HFF-Myc (cell line): ENCODE results near the gene EPHB4.

Experiments
- DNase-seq: peaks from one replicate; pipeline ENCODE4 v3.0.0-alpha.2; 2011; ENCODE audit warnings: low read depth; ENCODE audit errors: extremely low read depth
- H3K4me3 ChIP-seq: replicated peaks from 2 replicates; pipeline ENCODE4 v1.5.1; 2011; ENCODE audit warnings: low read depth, mild to moderate bottlenecking, control low read depth, low read length
- TF ChIP-seq, protein P1 (sequence below): IDR thresholded peaks from 2 replicates; pipeline ENCODE4 v1.5.1; 2012; ENCODE audit warnings: mild to moderate bottlenecking, low read depth, low read length, control low read depth; ENCODE audit errors: missing control alignments

The EPHB4 gene

DNA sequence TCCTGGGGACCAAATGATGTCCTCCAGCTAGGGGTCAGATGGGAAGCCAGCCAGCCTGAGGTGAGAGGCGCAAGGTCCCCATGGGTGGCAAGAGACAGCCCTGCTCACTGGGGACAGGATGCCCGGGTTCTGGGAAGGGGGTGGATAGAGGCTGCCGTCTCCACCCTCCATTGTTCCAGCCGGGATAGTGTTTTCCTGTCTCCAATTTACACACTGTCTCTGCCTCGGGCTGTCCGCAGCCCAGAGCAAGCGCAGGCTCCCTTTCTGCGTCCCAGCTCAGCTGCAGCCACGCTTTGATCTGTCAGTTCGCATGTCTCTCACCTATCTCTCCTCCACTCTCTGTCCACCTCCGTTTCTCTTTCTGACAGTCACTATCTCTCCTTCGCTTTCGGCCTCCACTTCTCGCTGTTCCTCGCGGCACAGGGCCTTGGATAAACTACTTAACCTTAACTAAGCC is 2.1 kb downstream of the EPHB4 start:
- DNase-seq = no peak
- TF ChIP-seq, protein P1, sequence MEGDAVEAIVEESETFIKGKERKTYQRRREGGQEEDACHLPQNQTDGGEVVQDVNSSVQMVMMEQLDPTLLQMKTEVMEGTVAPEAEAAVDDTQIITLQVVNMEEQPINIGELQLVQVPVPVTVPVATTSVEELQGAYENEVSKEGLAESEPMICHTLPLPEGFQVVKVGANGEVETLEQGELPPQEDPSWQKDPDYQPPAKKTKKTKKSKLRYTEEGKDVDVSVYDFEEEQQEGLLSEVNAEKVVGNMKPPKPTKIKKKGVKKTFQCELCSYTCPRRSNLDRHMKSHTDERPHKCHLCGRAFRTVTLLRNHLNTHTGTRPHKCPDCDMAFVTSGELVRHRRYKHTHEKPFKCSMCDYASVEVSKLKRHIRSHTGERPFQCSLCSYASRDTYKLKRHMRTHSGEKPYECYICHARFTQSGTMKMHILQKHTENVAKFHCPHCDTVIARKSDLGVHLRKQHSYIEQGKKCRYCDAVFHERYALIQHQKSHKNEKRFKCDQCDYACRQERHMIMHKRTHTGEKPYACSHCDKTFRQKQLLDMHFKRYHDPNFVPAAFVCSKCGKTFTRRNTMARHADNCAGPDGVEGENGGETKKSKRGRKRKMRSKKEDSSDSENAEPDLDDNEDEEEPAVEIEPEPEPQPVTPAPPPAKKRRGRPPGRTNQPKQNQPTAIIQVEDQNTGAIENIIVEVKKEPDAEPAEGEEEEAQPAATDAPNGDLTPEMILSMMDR = no peak
- H3K4me3 ChIP-seq = peak overlapping the region; percentile 94

DNA sequence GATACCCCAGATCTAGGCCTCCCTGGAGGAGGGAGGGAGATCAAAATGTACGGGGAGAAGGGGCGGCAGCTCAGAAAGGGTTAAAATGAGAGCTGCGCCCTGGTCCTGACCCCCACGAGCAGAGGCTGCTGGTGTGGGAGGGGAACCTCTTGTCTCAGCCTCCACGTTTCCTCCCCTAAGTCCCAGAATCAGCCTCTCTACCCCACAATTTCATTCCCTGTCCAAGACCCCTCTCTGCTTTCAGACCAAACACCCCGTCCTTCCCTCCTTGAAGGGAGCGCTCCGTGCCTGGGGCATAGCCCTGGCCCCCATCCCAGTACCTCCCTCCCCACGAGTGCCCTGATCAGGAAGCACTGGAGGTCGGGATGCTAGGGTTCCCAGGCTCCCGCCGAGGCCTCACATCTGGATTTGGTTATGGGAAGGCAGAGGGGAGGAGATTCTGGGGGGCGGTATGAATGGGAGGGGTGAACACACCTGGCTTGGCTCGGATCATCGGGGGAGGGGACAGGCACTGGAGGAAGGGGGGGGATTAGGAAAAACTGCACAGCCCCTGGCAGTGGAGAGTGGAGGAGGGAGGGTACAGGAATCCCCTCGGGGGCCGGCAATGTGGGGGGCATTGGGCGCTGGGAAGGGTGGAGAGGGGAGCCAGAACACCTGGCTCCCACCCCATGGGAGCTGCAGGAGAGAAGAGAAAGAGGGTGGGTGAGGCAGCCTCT is 2.7 kb downstream of the EPHB4 start:
- DNase-seq = no peak
- TF ChIP-seq, protein P1 = no peak
- H3K4me3 ChIP-seq = peak overlapping the region; percentile 94

- TF ChIP-seq, protein P1 = no peak
Measured at GRCh38 chr7:100823534-100823933, 3.8 kb downstream of the EPHB4 start.

DNA sequence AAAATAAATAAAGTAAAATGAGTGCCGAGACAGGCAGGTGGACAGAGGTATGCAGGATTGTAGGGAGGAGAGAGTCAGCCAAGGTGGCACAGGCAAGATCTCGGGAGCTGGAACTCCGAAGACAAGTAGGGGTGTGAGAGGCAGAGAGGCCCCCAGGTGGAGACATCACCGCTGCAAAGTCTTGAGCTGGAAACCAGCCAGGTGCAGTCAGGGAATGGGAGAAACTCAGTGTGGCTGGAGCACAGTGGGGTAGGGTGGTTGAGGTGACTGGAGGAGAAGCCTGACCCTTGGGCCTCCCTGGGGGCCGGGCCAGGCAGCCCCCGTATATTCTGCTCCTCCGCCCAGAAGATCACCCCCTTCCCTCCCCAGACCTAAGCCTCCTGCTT is 4.2 kb downstream of the EPHB4 start:
- no peak overlapping the region for H3K4me3 ChIP-seq
- TF ChIP-seq, protein P1 = no peak
- no peak for DNase-seq

More at GRCh38 chr7:100823534-100823933, 3.8 kb downstream of the EPHB4 start:
- no peak for DNase-seq
- no peak overlapping the region for H3K4me3 ChIP-seq

DNA sequence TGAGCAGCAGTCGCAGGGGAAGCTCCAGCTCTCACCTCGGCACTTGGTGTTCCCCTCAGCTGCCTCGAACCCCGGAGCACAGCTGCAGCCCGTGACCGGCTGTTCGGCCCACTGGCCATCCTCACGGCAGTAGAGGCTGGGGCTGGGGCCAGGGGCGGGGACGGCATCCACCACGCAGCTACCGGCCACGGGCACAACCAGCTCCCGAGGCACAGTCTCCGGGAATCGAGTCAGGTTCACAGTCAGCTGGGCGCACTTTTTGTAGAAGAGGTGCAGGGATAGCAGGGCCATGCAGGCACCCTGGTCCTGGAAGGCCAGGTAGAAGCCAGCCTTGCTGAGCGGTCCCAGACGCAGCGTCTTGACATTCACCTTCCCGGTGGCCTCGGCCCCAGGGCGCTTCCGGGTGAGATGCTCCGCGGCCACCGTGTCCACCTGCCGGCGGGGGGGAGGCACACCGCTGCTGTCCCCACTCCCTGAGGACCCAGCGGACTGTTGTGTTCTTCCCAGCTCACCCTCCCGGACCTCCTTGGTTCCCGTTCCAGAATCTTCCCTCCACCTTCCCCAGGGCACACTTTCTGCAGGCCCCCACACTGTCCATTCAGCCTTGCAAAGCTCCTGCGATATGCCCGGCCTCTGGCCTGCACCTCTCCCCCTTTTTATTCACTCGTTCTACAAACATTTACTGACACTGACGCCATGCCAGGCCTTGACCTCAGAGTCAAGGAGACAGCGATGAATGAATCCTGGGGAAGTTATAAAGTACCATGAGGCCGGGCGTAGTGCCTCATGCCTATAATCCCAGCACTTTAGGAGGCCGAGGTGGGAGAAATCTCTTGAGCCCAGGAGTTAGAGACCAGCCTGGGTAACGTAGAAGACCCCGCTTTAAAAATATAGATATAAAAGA is 4.8 kb downstream of the EPHB4 start:
- no peak overlapping the region for H3K4me3 ChIP-seq
- TF ChIP-seq, protein P1 = no peak
- no peak for DNase-seq

DNA sequence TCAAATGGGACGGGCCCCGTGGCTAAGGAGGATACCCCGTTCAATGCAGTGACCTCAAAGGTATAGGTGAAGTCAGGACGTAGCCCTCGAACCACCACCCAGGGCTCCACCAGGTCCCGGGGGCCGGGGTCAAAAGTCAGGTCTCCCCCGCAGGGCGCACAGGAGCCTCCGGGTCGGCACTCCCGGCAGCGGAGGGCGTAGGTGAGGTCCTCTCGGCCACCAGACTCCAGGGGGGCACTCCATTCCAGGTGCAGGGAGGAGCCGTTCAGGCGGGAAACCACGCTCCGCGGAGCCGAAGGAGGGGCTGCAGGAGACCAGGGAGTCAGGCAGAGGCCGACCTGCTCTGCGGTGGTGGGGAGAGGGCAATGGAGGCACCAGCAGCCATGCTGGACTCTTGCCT is 7.7 kb downstream of the EPHB4 start:
- TF ChIP-seq, protein P1 = no peak
- no peak for DNase-seq
- no peak overlapping the region for H3K4me3 ChIP-seq
